ENCODE data around the gene KCTD15. TPM values are rescaled to one million over a fixed set of nuclear protein-coding genes. Genes with fewer than 3 reads are reported as not detected.

The KCTD15 gene
- total RNA-seq, 1 experiment from 2014 or later: 41.5 TPM

- Mint-ChIP-seq H3K36me3 (no peaks in the 10 kb centered on the region), H3K4me3 (no peak overlapping the region), H3K27ac (no peak overlapping the region), H3K9me3 (no peaks in the 10 kb centered on the region), H3K4me1 (peaks cover 6% of the 10 kb centered on the region), H3K27me3 (ENCODE audit: low read depth) (no peaks in the 10 kb centered on the region; the same call in none of the 2 replicates)
- no peak for TF ChIP-seq EMX1 (CRISPR knock-in tag; IDR thresholded peaks at IDR 0.05)
- DNase-seq (ENCODE audit: low spot score) (no peak), ATAC-seq (no peak)
- CTCF ChIA-PET: interaction anchor here (1.2 to 1.6 kb wide), 2 partner anchors 10 to 312 kb away, joined by 5 to 7 read pairs; no protein-coding TSS in a partner anchor
- POLR2A ChIA-PET: no interaction called here
Observed at GRCh38 chr19:33784432-33784831, 12.2 kb upstream of the KCTD15 start.

GRCh38 chr19:33785795-33786194 is 10.9 kb upstream of the KCTD15 start:
- Mint-ChIP-seq H3K27me3 (ENCODE audit: low read depth) (no peaks in the 10 kb centered on the region; the same call in none of the 2 replicates), H3K4me1 (peaks cover 2% of the 10 kb centered on the region; the same call in 1 of the 2 replicates), H3K27ac (no peak overlapping the region), H3K9me3 (no peaks in the 10 kb centered on the region), H3K4me3 (no peak overlapping the region), H3K36me3 (no peaks in the 10 kb centered on the region)
- DNase-seq (ENCODE audit: low spot score) (no peak), ATAC-seq (no peak)
- CTCF ChIA-PET: interaction anchor here (1.0 to 1.6 kb wide), 5 partner anchors 8 to 335 kb away, joined by 3 to 15 read pairs (median 4); no protein-coding TSS in a partner anchor
- TF ChIP-seq CBFB (CRISPR knock-in tag; IDR thresholded peaks at IDR 0.05; ENCODE audit: low read depth) (no peak), CTCF (IDR thresholded peaks at IDR 0.05) (no peak), FOXP1 (CRISPR knock-in tag; IDR thresholded peaks at IDR 0.05; ENCODE audit: borderline replicate concordance) (no peak), TP53 (CRISPR knock-in tag; IDR thresholded peaks at IDR 0.05) (no peak), ZNF121 (CRISPR knock-in tag; IDR thresholded peaks at IDR 0.05) (no peak), ZNF317 (CRISPR knock-in tag; IDR thresholded peaks at IDR 0.05; ENCODE audit: borderline replicate concordance, low read depth) (no peak), ESRRA (CRISPR knock-in tag; IDR thresholded peaks at IDR 0.05; ENCODE audit: borderline replicate concordance) (no peak), ZNF281 (CRISPR knock-in tag; IDR thresholded peaks at IDR 0.05) (no peak), ATF6 (CRISPR knock-in tag; IDR thresholded peaks at IDR 0.05) (no peak), E2F1 (CRISPR knock-in tag; IDR thresholded peaks at IDR 0.05) (no peak), USF1 (CRISPR knock-in tag; IDR thresholded peaks at IDR 0.05) (no peak), IRF2 (CRISPR knock-in tag; IDR thresholded peaks at IDR 0.05; ENCODE audit: borderline replicate concordance, low read depth) (no peak), ARID4B (CRISPR knock-in tag; IDR thresholded peaks at IDR 0.05; ENCODE audit: borderline replicate concordance) (no peak), NFATC4 (CRISPR knock-in tag; IDR thresholded peaks at IDR 0.05) (no peak)
- POLR2A ChIA-PET: interaction anchor here (0.6 to 0.7 kb wide), 2 partner anchors 74 to 1955 kb away, joined by 5 to 6 read pairs; no protein-coding TSS in a partner anchor

Measured in WTC11 (cell line).